SK-N-SH treated with all-trans-retinoic acid at 6 μM for 48 hours (cell line): ENCODE results near the gene AHCYL2.

Experiments
- CSDC2 ChIP-seq: fragments of 250-450 bp; sonication (Bioruptor Pico); IDR thresholded peaks from 2 replicates; pipeline ENCODE4 v1.5.0; 2020; ENCODE audit warnings: mild to moderate bottlenecking, moderate library complexity
- RARB ChIP-seq: fragments of 250-450 bp; sonication (Bioruptor Pico); IDR thresholded peaks from 2 replicates; pipeline ENCODE4 v1.8.0; 2021; ENCODE audit warnings: mild to moderate bottlenecking, moderate library complexity
- TCF4 ChIP-seq: fragments of 250-450 bp; sonication (Bioruptor Pico); IDR thresholded peaks from 2 replicates; pipeline ENCODE4 v1.8.0; 2021; ENCODE audit warnings: mild to moderate bottlenecking, moderate library complexity, borderline replicate concordance
- ZFP30 ChIP-seq: fragments of 450-650 bp; formaldehyde crosslinking; IDR thresholded peaks from 2 replicates; pipeline ENCODE4 v1.5.0; 2022; ENCODE audit warnings: mild to moderate bottlenecking, moderate library complexity

- TF ChIP-seq RARB (CRISPR knock-in tag) (no peak), CSDC2 (no peak), TCF4 (CRISPR knock-in tag) (no peak), ZFP30 (CRISPR knock-in tag) (no peak)
Observed at GRCh38 chr7:129464194-129464593, 239.4 kb downstream of the AHCYL2 start.
